GM12872 (cell line): ENCODE results near the gene TMEM141.

Experiments used
- CTCF ChIP-seq: IDR thresholded peaks from 3 replicates; pipeline ENCODE4 v1.5.1; 2011; ENCODE audit warnings: low read depth, mild to moderate bottlenecking, low read length, moderate library complexity; ENCODE audit not compliant: insufficient read depth

The TMEM141 gene

GRCh38 chr9:136746155-136746490 is 45.0 kb upstream of the TMEM141 start:
- TF ChIP-seq CTCF = no peak

GRCh38 chr9:136746621-136747020 is 44.5 kb upstream of the TMEM141 start:
- no peak for TF ChIP-seq CTCF

GRCh38 chr9:136747161-136748060 is 43.7 kb upstream of the TMEM141 start:
- TF ChIP-seq CTCF = no peak

GRCh38 chr9:136748201-136748600 is 42.9 kb upstream of the TMEM141 start, which contains the start of gene LCN6:
TSS of gene LCN6 (minus strand) at chr9:136748525. CDS start at chr9:136748483, 42 bp downstream.
- no peak for TF ChIP-seq CTCF

- no peak for TF ChIP-seq CTCF
These were observed 42.2 kb upstream of the TMEM141 start for GRCh38 chr9:136748666-136749611.

- no peak for TF ChIP-seq CTCF
These were observed 40.6 kb upstream of the TMEM141 start for GRCh38 chr9:136750526-136750925.

GRCh38 chr9:136751244-136751643 is 39.9 kb upstream of the TMEM141 start:
- no peak for TF ChIP-seq CTCF
